Spleen (tissue), 7 donors: Measurements from ENCODE around the gene AKIRIN2.

ENCODE experiments used
- CTCF ChIP-seq, 11 experiments: fragments of 200-600 bp in 7 of 11; fragments of 450-650 bp in 4 of 11; sonication (generic) in 4 of 11; IDR thresholded peaks in 8 of 11; conservative IDR thresholded peaks in 3 of 11; 1 replicate in 7 of 11; 2 replicates in 4 of 11; pipeline versions ENCODE4 v1.4.0 to v1.8.0; 2016 to 2021; ENCODE audit warnings: antibody characterized with exemption in 11 of 11, inconsistent platforms in 4 of 11, mild to moderate bottlenecking in 1 of 11
- POLR2AphosphoS5 ChIP-seq, 3 donors: sonication (generic); formaldehyde crosslinking; IDR thresholded peaks; one replicate each; pipeline ENCODE4 v1.5.1; 2017; ENCODE audit warnings: antibody characterized with exemption in 3 of 3
- donor health status: DM: no; HTN: no; CAD: no; lungs with moderate emphysema.
- donor health status: DM: no; HTN: no; CAD: no.
- donor health status: DM: no; HTN: no; CAD: no.

DNA sequence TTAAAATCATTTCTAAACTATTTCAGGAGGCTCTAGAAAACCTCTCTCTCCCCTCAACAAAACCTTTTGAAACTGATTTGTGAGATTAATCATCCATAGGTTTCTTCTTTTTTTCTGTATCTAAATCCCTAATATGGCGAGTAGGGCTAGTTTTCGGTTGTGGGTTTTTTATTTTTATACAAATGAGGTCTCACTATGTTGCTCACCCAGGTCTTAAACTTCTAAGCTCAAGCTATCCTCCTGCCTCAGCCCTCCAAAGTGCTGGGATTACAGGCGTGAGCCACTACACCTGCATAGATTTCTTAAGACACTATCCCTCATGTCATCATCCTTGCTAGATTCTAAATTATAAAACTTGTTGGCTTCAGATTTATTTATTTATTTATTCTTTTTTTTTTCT lies 68.2 kb downstream of the AKIRIN2 start:
- TF ChIP-seq CTCF (IDR thresholded peaks at IDR 0.05 in 8 of 11, conservative IDR thresholded peaks at IDR 0.05 in 3 of 11) (no peak), POLR2AphosphoS5 (IDR thresholded peaks at IDR 0.05) (no peak)
